Type B pancreatic cell (in vitro differentiated cells): ENCODE measurements around the gene TXNRD1. TPM values are rescaled to one million over a fixed set of nuclear protein-coding genes. Genes with fewer than 3 reads are reported as not detected.
"Not testable (repeated sequence)": the region's sequence is repeated elsewhere in the genome, so short reads cannot be mapped to it uniquely, and the experiment has no call there.

ENCODE experiments used
- DNase-seq: peaks from one replicate; pipeline ENCODE4 v3.0.0; 2021; ENCODE audit warnings: mixed read lengths; ENCODE audit not compliant: unreplicated experiment; ENCODE audit errors: extremely low spot score
- H3K27ac Mint-ChIP-seq: 2 replicates; pipeline ENCODE4 v1.8.0; 2021; ENCODE audit warnings: mild to moderate bottlenecking, mixed read lengths
- H3K27me3 Mint-ChIP-seq: 2 replicates; pipeline ENCODE4 v1.8.0; 2021; ENCODE audit warnings: mixed read lengths
- H3K36me3 Mint-ChIP-seq: 2 replicates; pipeline ENCODE4 v1.8.0; 2021; ENCODE audit warnings: mixed read lengths
- H3K4me1 Mint-ChIP-seq: one replicate; pipeline ENCODE4 v1.8.0; 2021; ENCODE audit warnings: mixed read lengths; ENCODE audit not compliant: unreplicated experiment
- H3K4me3 Mint-ChIP-seq: 2 replicates; pipeline ENCODE4 v1.8.0; 2021; ENCODE audit warnings: mild to moderate bottlenecking, mixed read lengths
- H3K9me3 Mint-ChIP-seq: 2 replicates; pipeline ENCODE4 v1.8.0; 2021; ENCODE audit warnings: mixed read lengths
- total RNA-seq: library from RNA; stranded (reverse); gene quantifications from 2 replicates; pipeline ENCODE4 v1.2.1, GENCODE V29; 2021; ENCODE audit warnings: low replicate concordance
- TF ChIP-seq, protein P1 (sequence below): fragments of 200-600 bp; sonication (generic); conservative IDR thresholded peaks from 2 replicates; pipeline ENCODE4 v1.5.0; 2021; ENCODE audit warnings: antibody characterized with exemption, mild to moderate bottlenecking

Gene TXNRD1
- total RNA-seq, 1 donor from 2014 or later, result 94.7 TPM

GRCh38 chr12:104213952-104214351, 1.6 kb upstream of the TXNRD1 start:
- no peaks in the 10 kb centered on the region for H3K4me1 Mint-ChIP-seq
- peaks cover 4% of the 10 kb centered on the region for H3K9me3 Mint-ChIP-seq
- H3K27ac Mint-ChIP-seq, result no peak overlapping the region
- TF ChIP-seq, protein P1, sequence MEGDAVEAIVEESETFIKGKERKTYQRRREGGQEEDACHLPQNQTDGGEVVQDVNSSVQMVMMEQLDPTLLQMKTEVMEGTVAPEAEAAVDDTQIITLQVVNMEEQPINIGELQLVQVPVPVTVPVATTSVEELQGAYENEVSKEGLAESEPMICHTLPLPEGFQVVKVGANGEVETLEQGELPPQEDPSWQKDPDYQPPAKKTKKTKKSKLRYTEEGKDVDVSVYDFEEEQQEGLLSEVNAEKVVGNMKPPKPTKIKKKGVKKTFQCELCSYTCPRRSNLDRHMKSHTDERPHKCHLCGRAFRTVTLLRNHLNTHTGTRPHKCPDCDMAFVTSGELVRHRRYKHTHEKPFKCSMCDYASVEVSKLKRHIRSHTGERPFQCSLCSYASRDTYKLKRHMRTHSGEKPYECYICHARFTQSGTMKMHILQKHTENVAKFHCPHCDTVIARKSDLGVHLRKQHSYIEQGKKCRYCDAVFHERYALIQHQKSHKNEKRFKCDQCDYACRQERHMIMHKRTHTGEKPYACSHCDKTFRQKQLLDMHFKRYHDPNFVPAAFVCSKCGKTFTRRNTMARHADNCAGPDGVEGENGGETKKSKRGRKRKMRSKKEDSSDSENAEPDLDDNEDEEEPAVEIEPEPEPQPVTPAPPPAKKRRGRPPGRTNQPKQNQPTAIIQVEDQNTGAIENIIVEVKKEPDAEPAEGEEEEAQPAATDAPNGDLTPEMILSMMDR, result no peak
- peaks cover 3% of the 10 kb centered on the region for H3K36me3 Mint-ChIP-seq
- H3K4me3 Mint-ChIP-seq, result no peak overlapping the region
- DNase-seq, result no peak
- peaks cover 3% of the 10 kb centered on the region for H3K27me3 Mint-ChIP-seq

- Mint-ChIP-seq H3K27ac (peak overlapping the region; percentile 25), H3K27me3 (peaks cover 3% of the 10 kb centered on the region), H3K9me3 (no peaks in the 10 kb centered on the region), H3K36me3 (peaks cover 3% of the 10 kb centered on the region), H3K4me1 (peaks cover 7% of the 10 kb centered on the region), H3K4me3 (peak overlapping the region; percentile 87)
- TF ChIP-seq, protein P1, result no peak
- no peak for DNase-seq
Measured at GRCh38 chr12:104216521-104216924, 944 bp downstream of the TXNRD1 start.

DNA sequence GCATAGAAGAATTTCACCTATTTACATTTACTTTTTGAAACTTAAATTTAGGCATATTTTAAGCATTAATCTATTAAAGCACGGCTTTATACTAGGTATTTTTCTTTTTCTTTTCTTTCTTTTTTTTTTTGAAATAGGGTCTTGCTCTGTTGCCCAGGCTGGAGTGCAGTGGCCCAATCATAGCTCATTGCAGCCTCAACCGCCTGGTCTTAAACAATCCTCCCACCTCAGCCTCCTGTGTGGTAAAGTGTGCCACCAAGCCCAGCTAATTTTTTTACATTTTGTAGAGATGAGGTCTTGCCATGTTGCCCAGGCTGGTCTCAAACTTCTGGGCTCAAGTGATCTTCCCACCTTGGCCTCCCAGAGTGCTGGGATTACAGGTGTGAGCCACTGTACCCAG, 2.9 kb downstream of the TXNRD1 start:
- not testable (repeated sequence) for H3K36me3 Mint-ChIP-seq, H3K27me3 Mint-ChIP-seq, DNase-seq, H3K4me3 Mint-ChIP-seq, H3K9me3 Mint-ChIP-seq
- peaks cover 14% of the 10 kb centered on the region for H3K4me1 Mint-ChIP-seq
- H3K27ac Mint-ChIP-seq, result peak overlapping the region; percentile 86

- Mint-ChIP-seq H3K27me3 (peaks cover 3% of the 10 kb centered on the region), H3K4me1 (peaks cover 14% of the 10 kb centered on the region), H3K36me3 (peaks cover 3% of the 10 kb centered on the region), H3K9me3 (no peaks in the 10 kb centered on the region), H3K27ac (peak overlapping the region; percentile 86), H3K4me3 (peak overlapping the region; percentile 1)
- TF ChIP-seq, protein P1, result no peak
- no peak for DNase-seq
Measured at GRCh38 chr12:104218935-104219334, 3.4 kb downstream of the TXNRD1 start.

DNA sequence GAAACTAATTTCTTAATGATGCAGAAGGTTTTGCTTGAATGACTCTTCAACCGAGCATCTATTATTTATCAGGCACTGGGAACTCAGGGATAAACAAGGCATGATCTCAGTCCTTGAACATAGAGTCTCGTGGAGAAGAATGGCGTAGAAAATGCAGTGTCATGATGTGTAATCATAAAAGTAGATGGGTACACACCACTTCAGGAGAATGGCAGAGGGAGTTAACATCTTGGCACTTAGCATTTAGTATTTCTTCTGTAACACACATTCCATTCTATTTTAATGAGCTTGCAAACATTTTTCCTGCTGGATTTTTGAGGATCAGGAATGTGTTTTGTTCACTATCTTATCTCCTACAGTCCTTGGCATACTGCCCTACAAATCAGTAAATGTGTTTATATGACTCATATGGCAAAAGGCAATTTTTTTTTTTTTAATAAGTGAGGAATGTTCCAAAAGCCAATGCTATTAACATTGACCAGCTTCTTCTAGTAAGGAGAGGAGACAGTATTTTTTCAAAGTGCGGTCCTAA, 3.8 kb downstream of the TXNRD1 start:
- DNase-seq, result no peak
- Mint-ChIP-seq H3K4me3 (peak overlapping the region; percentile 1), H3K9me3 (no peaks in the 10 kb centered on the region), H3K36me3 (peaks cover 3% of the 10 kb centered on the region), H3K27ac (peak overlapping the region; percentile 86), H3K4me1 (peaks cover 14% of the 10 kb centered on the region), H3K27me3 (peaks cover 3% of the 10 kb centered on the region)
- TF ChIP-seq, protein P1, result no peak

DNA sequence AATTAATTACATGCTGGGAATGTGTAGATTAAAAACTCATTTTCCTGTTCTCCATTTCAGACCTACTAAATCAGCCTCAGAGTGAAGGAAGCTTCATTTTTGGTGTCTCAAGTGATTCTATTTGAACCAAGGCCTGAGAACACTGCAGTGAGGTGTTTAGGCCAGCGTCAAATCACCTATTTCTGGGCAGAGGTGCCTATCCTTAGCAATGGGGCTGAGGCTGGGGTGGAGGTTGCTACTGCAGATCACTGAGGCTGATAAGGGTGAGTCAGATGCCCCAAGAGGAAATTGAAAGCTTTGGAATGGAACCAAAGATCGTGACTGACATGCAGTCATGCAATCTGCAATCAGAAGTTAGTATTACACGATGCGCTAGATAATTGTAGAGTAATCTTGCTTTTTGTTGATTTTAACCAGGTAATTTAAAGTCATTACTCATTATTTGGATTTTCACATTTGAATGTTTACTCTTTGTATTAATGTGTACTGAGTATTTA, 4.4 kb downstream of the TXNRD1 start:
- peak overlapping the region; percentile 86 for H3K27ac Mint-ChIP-seq

More for the DNA sequence above, 4.4 kb downstream of the TXNRD1 start:
- peaks cover 3% of the 10 kb centered on the region for H3K36me3 Mint-ChIP-seq
- TF ChIP-seq, protein P1, result no peak
- H3K4me3 Mint-ChIP-seq, result peak overlapping the region; percentile 44
- DNase-seq, result no peak
- no peaks in the 10 kb centered on the region for H3K9me3 Mint-ChIP-seq
- peaks cover 3% of the 10 kb centered on the region for H3K27me3 Mint-ChIP-seq
- peaks cover 14% of the 10 kb centered on the region for H3K4me1 Mint-ChIP-seq
